Stimulated activated naive CD8-positive, alpha-beta T cell treated with anti-CD3 and anti-CD28 coated beads, Interleukin-15, amount 100 ng/mL, for 72 hours (primary cell): Measurements from ENCODE around the gene CPN2.

ENCODE experiments used
- ATAC-seq: fragments of 150-1000 bp; cut with Tn5 transposase; 2 replicates; pipeline ENCODE4 v1.10.0; 2021; ENCODE audit warnings: mild to moderate bottlenecking, moderate library complexity
- DNase-seq, 2 donors: peaks; one replicate each; pipeline ENCODE4 v3.0.0; 2021 to 2022
- H3K27ac Mint-ChIP-seq, 2 donors: one replicate each; pipeline ENCODE4 v1.8.0; 2022; ENCODE audit warnings: mild to moderate bottlenecking in 2 of 2, mixed read lengths in 2 of 2, moderate library complexity in 2 of 2
- H3K27me3 Mint-ChIP-seq: one replicate; pipeline ENCODE4 v1.8.0; 2022; ENCODE audit warnings: mixed read lengths
- H3K4me1 Mint-ChIP-seq: one replicate; pipeline ENCODE4 v1.8.0; 2022; ENCODE audit warnings: mild to moderate bottlenecking, mixed read lengths
- H3K4me3 Mint-ChIP-seq, 2 donors: one replicate each; pipeline ENCODE4 v1.8.0; 2022; ENCODE audit warnings: mild to moderate bottlenecking in 2 of 2, mixed read lengths in 2 of 2, moderate library complexity in 1 of 2
- H3K9me3 Mint-ChIP-seq, 2 donors: one replicate each; pipeline ENCODE4 v1.8.0; 2022; ENCODE audit warnings: mixed read lengths in 2 of 2

Gene CPN2

DNA sequence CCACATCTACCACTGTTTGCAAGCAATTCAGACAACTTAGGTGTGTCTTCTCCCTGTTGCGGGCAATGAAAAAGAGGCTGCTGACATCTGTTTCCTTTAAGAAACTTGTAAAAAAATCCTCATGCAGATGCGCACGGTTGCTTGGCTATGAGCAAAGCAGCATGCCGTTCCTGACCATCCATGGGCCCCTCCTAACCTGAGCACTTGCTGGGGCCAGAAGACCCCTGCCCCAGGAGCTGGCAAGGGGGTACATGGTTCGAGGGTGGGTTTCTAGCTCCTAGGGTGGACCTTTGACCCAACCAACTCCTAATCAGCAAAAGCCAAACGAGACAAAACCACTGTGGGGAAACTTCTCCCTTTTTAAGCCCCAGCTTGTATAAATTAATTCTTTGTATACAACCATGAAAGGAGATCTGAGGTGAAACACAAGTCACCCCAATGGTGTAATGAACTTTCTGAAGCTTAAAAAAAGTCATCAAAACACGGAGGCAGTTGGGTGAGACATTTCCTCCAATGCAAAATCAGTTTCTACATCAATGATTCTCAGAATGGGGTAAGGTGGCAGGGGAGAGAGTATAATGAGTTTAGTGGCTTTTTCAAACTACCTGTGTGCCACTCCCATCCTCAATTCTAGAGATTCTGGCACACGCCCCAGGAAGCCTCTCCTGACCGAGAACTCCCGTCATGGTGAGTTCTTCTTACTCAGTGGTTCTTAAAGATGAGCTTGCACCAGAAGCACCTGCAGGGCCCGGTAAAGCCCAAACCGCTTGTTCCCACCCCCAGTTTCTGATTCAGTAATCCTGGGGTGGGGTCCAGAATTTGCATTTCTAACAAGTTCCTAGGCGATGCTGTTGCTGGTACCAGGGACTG is 44.1 kb downstream of the CPN2 start:
- Mint-ChIP-seq H3K4me3 (peak overlapping the region; percentile 63 to 79), H3K27me3 (peaks cover 26% of the 10 kb centered on the region), H3K27ac (peak overlapping the region in 1 of 2 donors; percentile 69), H3K9me3 (no peaks in the 10 kb centered on the region), H3K4me1 (peaks cover 46% of the 10 kb centered on the region)
- DNase-seq (peak in 1 of 2 donors; percentile 46), ATAC-seq (peak; percentile 78)

- Mint-ChIP-seq H3K9me3 (no peaks in the 10 kb centered on the region), H3K27ac (no peak overlapping the region), H3K4me3 (peak overlapping the region; percentile 63 to 79), H3K27me3 (peaks cover 18% of the 10 kb centered on the region), H3K4me1 (peaks cover 46% of the 10 kb centered on the region)
- DNase-seq: peak in 1 of 2 donors; percentile 67
- peak; percentile 80 for ATAC-seq
Measured at GRCh38 chr3:194306109-194306686, 44.9 kb downstream of the CPN2 start.

DNA sequence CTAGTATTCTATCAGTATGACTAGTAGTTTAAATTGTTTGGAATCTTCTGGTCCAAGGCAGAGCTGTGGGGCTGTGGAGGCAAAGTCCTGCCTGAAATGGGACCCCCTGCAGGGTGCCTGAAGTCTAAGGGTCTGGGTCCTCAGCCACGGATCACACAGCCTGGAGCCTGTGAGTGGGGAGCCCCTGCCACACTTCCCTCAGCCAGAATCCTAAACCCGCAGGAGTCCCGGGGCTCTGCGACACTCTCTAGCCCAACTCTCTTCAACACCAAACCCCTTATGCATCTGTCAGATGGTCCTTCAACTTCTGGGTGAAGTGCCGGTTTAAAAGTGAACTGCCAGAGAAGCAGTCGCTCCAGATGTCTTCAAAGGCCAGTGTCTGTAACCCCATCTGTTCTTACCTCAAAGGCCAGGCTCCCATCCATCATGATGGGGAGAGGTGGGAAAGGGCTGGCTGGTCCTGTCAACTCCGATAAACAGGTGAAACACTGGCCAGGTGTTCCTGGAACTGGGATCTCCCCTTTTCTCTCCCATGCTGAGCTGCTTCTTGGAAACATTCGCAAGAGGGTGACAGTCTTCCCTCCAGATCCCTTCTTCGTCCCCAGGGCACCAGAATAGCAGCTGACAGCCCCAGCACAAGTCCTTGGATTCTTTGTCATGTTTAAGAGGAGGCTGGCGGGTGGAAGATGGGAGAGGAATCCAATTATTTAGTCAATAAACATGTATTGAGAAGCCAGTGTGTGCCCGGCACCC is 45.6 kb downstream of the CPN2 start:
- H3K4me3 Mint-ChIP-seq: peak overlapping the region in 1 of 2 donors; percentile 63
- H3K27me3 Mint-ChIP-seq: peaks cover 11% of the 10 kb centered on the region
- peaks cover 48% of the 10 kb centered on the region for H3K4me1 Mint-ChIP-seq

DNA sequence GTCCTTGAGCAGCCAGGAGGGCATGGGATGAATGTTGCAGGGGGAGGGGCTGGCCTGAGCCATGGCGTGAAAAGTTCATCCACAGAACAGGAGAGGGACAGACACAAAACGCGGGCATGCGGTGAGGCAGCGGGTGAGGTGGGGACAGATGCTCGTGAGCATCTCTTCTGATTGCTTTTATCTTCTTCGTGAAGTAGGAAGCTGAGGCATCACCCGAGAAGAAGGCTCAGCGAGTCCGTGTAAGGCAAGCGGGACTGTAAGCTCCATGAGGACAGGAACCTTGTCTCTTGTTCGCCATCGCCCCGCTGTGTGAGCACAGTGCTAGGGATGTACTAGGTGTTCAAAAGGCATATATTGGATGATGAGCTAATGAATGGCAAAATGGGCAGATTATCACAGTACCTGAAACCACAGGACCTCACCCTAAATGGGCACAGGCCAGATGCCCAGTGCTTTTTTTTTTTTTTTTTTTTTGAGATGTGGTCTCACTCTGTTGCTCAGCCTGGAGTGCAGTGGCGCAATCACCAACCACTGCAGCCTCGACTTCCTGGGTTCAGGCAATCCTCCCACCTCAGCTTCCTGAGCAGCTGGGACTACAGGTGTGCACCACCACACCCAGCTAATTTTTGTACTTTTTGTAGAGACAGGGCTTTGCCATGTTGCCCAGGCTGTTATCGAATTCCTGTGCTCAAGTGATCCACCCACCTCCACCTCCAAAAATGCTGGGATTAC is 46.8 kb downstream of the CPN2 start:
- Mint-ChIP-seq H3K27ac (no peak overlapping the region), H3K9me3 (no peaks in the 10 kb centered on the region), H3K27me3 (peaks cover 9% of the 10 kb centered on the region), H3K4me1 (peaks cover 51% of the 10 kb centered on the region), H3K4me3 (no peak overlapping the region)
- no peak for DNase-seq
- no peak for ATAC-seq

More for the DNA sequence above, 45.6 kb downstream of the CPN2 start:
- no peak for ATAC-seq
- DNase-seq: no peak
- H3K27ac Mint-ChIP-seq: no peak overlapping the region
- H3K9me3 Mint-ChIP-seq: no peaks in the 10 kb centered on the region

GRCh38 chr3:194303749-194304148 is 47.4 kb downstream of the CPN2 start:
- H3K27ac Mint-ChIP-seq: no peak overlapping the region
- peaks cover 45% of the 10 kb centered on the region for H3K4me1 Mint-ChIP-seq
- DNase-seq (no peak), ATAC-seq (no peak)
- peaks cover 11% of the 10 kb centered on the region for H3K27me3 Mint-ChIP-seq
- no peaks in the 10 kb centered on the region for H3K9me3 Mint-ChIP-seq
- no peak overlapping the region for H3K4me3 Mint-ChIP-seq

DNA sequence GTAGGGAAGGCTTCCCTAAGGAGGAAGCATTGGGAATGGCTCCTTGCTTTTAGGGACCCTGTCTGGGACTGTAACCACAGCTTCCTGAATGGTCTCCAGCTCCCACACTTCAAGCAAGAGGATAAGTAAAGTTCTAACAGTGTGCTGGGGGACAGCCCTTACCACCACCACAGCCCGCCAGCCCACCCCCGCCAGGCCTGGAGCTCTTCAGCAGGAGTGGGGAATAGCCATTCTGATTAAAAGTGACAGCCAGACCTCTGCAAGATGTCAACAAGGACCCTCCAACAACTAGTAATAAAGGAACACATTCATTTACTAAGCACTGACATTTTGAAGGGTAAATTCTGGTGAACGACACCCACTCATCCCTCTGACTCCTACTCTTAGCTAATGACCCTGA is 49.4 kb downstream of the CPN2 start:
- peaks cover 18% of the 10 kb centered on the region for H3K27me3 Mint-ChIP-seq
- no peak overlapping the region for H3K4me3 Mint-ChIP-seq
- no peaks in the 10 kb centered on the region for H3K9me3 Mint-ChIP-seq
- no peak overlapping the region for H3K27ac Mint-ChIP-seq
- ATAC-seq (no peak), DNase-seq (no peak)
- H3K4me1 Mint-ChIP-seq: peaks cover 29% of the 10 kb centered on the region

DNA sequence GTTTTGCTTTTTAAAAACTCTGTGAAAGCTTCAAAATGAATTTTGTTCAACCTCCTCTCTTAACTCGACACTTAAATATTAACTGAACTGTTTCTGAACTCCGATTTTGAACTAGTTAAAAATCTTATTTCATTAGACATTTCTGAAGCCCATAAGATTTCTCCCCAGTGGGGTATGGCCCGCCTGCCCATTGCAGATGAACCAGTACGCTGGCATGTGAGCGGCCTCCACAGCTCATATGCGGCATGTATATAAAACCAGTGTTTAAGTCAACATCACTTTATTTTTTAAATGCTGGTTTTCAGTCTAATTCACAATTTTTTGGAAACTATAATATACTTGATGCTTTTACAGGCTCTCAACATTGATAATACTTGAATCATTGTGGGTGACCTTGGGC is 50.2 kb downstream of the CPN2 start:
- DNase-seq (no peak), ATAC-seq (no peak)
- Mint-ChIP-seq H3K9me3 (no peaks in the 10 kb centered on the region), H3K27ac (no peak overlapping the region), H3K4me1 (peaks cover 21% of the 10 kb centered on the region), H3K27me3 (peaks cover 18% of the 10 kb centered on the region), H3K4me3 (no peak overlapping the region)

- Mint-ChIP-seq H3K4me1 (peaks cover 15% of the 10 kb centered on the region), H3K9me3 (no peaks in the 10 kb centered on the region), H3K27me3 (peaks cover 16% of the 10 kb centered on the region), H3K4me3 (no peak overlapping the region), H3K27ac (no peak overlapping the region)
- DNase-seq (no peak), ATAC-seq (no peak)
Measured at GRCh38 chr3:194300382-194300758, 50.8 kb downstream of the CPN2 start.

DNA sequence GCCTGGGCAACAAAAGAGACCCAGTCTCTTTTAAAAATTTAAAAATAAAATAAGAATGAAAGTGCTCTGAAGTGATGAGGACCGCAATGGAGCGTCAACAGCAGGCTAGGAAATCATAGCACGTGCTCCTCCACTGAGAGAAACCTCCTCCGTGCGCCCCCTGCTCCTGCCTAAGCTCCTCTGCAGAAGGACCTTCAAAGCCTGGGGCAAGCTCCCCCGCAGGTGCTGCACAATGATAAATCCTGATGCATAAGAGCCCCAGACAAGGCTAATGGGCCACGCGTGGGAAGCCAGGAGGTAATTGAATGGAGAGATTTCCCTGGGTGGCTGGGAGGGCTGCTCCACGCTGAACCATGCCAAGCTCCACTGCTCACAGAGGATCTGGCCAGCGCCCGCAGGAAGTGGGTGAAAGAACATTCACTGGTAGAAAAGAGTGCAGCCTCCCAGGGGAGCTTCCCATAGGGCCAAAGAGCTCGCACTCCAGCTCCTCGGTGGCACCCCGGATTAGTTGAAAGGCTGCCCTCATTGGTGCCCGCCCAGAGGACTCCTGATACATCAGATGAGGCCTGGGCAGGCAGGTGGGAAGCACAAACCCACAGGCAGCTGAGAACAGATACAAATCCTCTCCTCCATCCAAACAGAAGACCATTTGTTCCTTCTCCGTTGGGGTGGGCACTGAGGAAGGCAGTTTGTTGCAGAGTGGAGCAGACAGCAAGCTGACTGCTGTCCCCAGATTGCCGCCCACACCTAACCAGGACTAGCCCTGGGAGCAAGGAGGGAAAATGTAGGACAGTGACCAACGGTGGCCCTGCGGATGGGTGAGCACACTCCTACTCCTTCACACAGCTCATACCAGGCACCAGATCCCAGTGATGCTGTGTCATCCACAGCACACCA is 52.5 kb downstream of the CPN2 start:
- Mint-ChIP-seq H3K4me1 (peaks cover 8% of the 10 kb centered on the region), H3K27ac (no peak overlapping the region), H3K27me3 (peaks cover 24% of the 10 kb centered on the region), H3K9me3 (no peaks in the 10 kb centered on the region), H3K4me3 (no peak overlapping the region)
- DNase-seq (no peak), ATAC-seq (no peak)

DNA sequence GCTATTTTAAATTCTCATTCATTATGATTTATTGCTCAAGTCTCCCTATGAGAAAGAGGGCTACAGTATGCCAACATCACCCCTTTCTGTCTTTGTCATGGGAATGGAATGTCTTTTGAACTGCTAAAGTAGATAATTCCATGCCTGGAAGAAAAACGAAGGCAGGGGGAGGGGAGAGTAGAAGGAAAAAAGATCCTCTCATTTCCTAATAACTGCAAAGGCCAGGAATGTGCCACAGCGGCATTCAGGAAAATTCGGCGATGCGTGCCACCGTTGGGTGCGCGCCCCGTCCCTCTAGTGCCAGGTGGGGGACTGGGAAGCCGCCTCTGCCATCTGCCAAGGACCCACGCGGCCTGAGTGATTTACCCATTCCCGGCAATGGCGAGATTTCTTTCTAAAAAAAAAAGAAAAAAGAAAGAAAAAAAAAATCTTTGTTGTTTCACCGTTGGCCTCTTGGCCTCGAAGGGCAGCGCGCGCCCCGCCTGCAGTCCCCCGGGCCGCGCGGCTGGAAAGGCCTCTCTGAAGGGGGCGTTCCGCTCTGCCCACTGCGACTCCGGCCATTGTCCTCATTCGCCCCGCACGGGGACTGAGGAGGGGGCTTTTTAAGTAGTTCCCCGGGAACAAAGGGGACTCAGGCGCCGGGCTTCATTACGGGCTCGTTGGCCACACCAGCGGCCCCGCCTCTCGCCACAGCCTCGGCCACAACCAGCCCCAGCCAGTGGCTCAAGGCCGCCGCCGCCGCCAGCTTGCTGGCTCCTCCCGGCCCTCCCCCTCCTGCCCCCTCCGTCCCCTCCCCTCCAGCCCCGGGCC is 54.5 kb downstream of the CPN2 start:
- ATAC-seq (peak; percentile 43), DNase-seq (no peak)
- H3K27me3 Mint-ChIP-seq: peaks cover 33% of the 10 kb centered on the region
- no peak overlapping the region for H3K27ac Mint-ChIP-seq
- H3K4me1 Mint-ChIP-seq: peaks cover 8% of the 10 kb centered on the region
- H3K9me3 Mint-ChIP-seq: no peaks in the 10 kb centered on the region
- H3K4me3 Mint-ChIP-seq: no peak overlapping the region

- H3K27ac Mint-ChIP-seq: no peak overlapping the region
- DNase-seq (no peak), ATAC-seq (no peak)
- no peaks in the 10 kb centered on the region for H3K4me1 Mint-ChIP-seq
- no peak overlapping the region for H3K4me3 Mint-ChIP-seq
- peaks cover 33% of the 10 kb centered on the region for H3K27me3 Mint-ChIP-seq
- no peaks in the 10 kb centered on the region for H3K9me3 Mint-ChIP-seq
Measured at GRCh38 chr3:194294895-194295214, 56.3 kb downstream of the CPN2 start.

DNA sequence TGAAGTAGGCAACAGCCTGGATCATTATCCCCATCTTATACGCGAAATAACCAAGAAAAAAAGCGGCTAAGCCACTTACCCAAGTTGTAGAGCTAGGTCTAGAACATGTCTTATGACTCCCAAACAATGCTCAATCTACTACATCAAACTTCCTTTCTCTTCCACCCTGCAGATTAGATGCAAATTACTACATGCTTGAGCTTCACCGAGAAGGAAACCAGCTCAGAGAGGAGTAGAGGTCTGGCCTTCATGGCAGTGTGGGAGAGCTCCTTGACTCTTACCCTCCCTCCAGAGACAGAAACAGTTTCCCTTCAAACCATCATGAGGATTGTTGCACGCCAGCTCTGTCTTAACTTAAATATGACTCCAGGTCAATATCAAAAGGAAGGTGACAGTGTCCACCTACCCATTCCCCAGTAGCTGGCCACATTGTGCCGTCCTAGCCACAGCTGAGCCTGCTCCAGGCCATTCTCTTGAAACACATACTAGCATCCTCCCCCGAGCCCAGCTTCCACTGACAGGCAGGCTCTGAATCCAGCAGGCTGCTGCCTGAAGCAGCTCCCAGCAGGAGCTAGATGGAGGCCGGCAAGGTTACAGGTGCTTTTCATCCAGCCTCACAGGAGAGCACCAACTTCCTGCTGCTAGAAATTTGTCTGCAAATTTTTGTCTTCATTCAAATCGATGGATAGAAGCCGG is 56.8 kb downstream of the CPN2 start:
- Mint-ChIP-seq H3K27ac (no peak overlapping the region), H3K4me1 (no peaks in the 10 kb centered on the region), H3K27me3 (peaks cover 33% of the 10 kb centered on the region), H3K4me3 (no peak overlapping the region), H3K9me3 (no peaks in the 10 kb centered on the region)
- no peak for DNase-seq
- no peak for ATAC-seq

DNA sequence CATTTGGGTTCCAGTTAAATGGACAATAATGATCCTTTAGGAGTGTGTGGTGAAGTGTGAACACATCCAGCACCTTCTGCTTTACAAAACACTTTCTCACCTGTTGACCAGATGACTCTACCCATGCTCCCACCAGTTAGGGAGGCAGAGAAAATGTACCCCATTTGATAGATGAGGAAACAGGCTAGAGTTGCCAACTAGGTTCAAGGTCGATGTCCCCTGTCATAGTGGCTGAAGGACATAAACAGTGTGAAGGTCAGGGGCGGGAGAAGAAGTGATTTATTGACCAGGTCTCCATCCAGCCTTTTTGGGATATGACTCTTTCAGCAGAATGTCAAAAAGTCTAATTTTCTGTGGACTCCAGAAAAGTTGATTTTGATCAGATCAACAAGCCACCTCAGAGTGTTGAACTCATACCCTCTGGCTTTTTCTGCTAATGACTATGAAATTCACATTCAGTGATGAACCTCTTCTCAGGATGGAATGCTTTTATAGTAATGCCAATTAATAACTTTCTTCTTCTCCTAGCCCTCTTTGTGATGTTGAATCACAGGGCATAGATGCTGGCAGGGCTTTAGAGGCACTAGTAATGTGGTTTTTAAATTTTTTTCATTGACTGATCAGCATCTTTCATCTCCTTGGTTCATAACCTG is 57.5 kb downstream of the CPN2 start:
- Mint-ChIP-seq H3K27me3 (peaks cover 36% of the 10 kb centered on the region), H3K4me1 (no peaks in the 10 kb centered on the region), H3K27ac (no peak overlapping the region), H3K4me3 (no peak overlapping the region), H3K9me3 (no peaks in the 10 kb centered on the region)
- DNase-seq (no peak), ATAC-seq (no peak)
